GDM1 (cell line): ENCODE results near the gene GDPD3.
A peak's percentile ranks its signal among the peaks of the same experiment; 100 is the strongest.

Experiments used
- DNase-seq: peaks from one replicate; lab custom pipeline; 2025; lab: John Stamatoyannopoulos, UW

The GDPD3 gene

DNA sequence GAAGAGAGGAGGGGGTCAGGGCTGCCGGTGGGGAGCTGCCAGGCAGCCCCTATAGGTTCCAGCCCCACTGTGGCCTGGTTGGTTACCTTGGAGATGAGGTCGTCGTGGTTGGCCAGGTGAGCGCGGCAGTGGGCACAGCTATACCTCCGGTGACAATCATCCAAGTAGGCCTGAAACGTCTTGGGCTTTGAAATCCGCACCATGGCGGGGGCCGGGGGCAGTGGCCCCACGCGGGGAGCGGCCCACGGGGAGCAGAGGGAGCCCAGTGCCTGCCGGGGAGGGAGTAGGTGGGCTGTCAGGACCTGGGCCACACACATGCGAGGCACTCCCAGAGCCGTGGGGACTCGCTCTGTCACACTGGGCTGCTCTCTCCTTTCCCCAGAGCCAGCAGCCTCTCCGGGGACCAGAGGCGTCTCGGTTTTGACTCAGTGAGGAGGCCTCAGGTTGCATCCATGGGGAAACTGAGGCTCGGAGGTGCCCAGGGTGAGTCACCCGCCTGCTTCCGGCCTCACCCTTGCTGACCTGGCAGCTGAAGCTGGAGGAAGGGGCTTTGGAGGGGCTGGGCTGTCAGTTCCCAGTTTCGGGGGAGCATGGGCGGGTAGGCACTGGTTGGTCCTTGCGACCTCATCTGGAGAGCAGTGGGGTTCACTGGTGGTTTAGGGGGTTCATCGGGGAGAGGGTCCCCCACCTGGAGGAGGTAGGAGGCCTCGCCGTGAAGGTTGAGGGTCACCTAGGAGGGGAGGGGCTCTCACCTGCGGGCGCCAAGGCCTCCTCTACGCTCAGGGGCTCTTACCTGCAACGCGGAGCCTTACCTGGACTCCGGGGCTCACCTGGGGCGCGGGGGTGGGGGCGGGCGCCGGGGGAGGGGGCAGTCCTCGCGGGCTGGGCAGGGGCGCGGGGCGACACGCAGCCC lies 17.9 kb downstream of the GDPD3 start:
- DNase-seq: no peak

DNA sequence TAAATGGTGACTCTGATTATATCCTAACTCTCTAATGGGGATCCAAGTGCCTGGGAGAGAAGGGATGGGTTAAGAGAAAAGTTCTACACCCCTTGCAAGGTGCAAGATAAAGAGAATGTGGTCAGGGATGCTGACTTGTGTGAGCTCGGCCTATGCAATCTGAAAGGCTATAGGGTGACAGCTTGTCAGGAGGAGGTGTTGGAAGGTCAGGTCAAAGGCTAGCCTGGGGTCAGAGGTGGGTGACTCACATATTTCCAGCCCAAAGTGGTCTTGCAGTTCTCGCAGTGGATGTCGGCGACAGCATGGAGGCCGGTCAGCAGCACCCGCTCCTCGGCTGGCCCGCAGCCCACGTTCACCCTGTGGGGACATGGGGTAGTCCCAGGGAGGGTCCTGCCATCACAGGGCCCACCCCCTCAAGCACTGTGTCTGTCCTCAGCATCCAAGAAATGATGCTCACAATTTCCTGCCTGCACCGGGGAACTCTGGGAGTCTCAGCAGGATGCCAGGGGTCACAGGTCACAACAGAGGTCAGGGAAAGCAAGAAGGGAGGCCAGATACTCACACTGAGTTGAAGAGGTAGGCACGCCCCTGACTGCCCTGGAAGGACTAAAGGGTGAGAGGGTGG lies 18.7 kb downstream of the GDPD3 start:
- no peak for DNase-seq

DNA sequence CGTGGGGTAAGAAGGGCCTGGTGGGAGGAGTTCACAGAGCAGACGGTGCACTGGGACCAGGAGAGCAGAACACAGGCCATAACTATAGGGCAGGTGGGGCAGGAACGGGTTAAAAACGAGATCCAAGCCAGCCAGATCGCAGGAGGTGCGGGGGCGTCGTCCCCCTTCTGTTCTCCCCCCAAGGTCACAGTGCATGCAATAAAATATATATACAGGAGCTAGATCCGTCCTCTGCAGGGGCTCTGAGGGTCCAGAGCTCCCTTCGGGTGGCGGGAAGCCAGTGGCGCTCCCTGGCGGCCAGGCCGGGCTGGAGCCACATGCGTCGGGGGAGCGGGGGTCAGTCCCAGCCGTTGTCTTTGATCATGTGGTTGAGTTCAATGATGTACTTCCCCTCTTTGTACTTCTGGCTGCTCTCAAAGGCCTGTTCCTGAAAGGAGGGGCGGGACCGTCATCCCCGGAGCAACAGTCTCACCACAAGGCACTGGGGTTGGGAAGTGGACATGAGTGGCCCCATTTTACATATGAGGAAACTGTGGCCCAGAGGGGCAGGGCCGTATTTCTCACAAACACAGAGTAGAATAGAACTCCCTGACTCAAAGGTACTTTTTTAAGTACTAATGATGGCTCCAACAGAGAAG lies 20.8 kb downstream of the GDPD3 start:
- peak; percentile 93 for DNase-seq

DNA sequence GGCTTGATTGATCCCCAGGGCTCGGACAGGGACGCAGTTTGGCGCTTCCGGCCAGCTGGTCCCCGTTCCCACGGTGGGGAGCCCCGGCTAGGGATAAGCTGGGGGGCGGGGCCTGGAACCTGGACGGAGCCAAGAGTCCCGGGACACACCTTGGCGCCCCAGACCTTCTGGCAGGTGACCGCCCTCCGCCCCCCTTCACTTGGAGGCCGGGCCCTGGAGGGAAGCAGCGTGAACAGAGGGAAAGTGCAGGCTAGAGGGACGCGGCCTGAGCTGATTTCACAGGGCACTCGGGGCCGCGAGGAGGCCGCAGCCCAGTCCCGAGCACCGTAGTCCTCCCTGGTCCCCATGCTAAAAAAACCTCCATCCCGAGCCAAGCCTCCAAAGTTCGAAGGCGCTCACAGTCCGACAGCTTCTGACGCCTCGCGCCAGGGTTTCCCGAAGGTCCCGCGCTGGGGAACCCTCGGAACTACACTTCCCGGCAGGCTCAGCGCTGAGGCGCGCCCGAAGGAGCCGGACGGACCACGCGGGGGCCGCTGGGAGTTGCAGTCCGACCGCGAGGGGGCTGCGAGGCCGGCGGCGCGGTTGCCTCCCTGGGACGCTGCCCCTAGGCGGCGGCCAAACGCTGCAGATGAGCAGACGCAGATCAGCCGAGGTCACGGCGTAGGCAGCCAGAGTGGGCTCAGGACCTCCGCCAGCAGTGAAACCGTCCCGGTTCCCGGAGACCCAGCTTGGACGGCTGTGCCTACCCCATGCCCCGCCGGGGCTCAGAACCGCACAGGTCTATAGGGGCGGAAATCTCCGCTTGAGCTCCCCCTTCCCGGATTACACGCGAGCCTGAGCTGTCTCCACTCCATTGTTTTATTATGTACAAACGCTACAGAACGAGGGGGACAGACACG lies 21.6 kb downstream of the GDPD3 start, which contains the start of gene TBX6:
TSS of gene TBX6 (minus strand) at position 451 of the 899 bp plus-strand sequence. CDS start 731 bp downstream, outside the sequence.
- peak; percentile 94 for DNase-seq

DNA sequence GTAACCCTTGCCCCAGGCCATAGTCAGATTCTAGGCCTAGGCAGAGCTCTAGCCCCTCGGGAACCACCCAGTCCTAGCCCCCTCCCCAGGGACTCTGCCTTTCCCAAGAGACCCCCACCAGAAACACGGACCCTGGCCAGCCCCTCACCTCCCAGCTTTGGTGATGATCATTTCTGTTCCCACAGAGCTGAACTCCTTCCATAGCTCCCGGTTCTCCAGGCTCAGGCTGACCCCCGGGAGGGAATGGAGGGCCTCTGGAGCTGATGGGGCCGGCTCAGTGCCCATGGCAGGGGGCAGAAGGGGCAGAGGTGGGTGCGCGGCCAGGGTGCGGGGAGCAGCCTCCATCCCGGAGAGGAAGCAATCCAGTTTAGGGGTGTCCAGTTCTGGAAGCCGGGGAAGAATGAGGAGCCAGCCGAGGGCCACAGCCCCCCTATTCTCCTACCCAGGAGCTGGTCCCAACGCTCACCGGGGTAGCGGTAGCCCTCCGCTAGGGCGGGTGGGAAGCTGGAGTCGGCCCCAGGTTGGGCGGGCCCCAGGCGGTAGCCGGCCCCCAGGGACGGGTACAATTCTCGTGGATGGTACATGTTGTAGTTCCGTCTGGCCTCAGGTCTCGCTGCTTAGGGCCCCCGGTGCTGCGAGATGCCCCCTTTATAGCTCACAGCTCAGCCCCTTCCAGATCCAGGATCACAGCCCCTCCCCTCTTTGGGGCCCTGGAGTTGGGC lies 22.6 kb downstream of the GDPD3 start:
- DNase-seq: no peak

DNA sequence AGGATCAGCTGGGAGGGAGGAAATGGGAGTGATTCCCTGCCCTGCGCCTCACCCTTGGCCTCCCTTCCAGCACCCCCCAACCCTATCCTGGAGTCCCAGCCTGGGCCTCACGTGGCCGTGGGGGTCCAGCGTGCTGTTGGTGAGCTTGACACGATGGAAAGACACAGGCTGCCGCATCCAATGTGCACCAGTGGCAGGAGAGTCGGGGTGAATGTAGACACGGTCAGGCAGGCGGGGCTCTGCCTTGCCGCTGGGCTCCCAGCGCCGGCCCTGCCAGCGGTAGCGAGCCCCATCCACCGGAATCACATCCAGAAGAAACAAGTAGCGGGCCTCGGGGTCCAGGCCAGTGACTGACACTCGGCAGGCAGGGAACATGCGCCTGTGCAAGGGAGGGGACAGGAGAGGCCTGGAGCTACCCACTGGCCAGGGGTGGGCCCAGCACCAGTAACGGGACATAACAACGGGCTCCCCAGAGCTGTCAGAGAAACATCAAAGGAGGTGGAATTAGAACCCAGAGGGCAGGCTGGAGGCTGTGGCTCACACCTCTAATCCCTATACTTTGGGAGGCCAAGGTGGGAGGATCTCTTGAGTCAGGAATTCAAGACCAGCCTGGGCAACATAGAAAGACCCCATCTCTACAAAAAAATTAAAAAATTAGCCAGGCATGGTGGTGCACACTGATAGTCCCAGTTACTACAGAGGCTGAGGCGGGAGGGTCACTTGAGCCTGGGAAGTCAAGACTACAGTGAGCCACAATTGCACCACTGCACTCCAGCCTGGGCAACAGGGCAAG lies 24.3 kb downstream of the GDPD3 start:
- DNase-seq: no peak

DNA sequence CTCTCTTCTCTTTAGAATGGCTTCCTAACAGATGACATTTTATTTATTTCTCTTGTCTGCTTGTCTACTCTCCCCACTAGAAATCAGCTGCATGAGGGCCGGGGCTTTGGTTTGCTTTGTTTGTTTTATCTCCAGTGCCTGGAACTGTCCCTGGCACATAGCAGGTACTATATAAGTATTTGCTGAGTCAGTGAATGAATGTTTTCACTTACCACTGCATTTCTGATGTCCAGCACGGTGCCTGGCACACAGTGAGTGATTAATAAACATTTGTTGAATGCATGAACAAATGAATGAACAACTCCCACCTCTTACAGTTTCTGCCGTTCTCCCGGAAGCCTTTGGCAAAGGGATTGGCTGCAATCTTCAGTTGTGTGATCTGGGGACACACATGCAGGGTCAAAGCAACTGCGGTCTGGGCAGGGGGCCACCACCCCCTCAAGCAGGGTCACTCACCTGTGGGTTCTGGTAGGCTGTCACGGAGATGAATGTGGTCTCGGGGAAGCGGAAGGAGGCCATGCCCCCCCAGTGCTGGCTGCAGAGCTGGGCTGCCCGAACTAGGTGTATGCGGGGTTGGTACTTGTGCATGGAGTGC lies 25.0 kb downstream of the GDPD3 start:
- DNase-seq: no peak

DNA sequence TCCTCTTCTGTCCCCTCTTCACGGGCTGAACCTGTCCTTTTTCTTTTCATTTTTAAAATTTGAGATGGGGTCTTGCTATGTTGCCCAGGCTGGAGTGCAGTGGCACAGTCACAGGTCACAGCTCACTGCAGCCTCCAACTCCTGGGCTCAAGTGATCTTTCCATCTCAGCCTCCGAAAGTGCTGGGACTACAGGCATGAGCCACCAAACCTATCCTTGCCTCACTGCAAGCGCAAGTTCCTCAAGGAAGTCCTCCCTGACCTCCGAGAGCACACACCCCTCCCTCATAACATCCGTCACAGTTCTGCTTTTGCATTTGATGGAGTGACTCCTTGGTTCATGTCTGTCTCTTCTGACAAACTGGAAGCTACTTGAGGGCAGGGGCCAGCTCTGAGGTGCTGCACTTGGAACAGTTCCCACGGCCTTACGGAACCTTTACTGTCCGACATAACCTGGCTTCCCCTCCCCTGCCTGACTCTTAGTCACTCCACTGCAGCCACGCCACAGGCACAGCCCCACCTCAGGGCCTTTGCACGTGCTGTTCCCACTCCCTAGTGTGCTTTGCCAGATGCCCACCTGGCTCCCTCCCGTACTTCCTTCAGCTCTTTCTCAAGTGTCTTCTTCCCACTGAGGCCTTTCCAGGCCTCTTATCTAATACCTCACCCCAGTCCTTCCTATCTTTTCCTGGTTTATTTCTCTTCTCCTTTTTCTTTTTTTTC lies 26.0 kb downstream of the GDPD3 start:
- DNase-seq: peak; percentile 62

DNA sequence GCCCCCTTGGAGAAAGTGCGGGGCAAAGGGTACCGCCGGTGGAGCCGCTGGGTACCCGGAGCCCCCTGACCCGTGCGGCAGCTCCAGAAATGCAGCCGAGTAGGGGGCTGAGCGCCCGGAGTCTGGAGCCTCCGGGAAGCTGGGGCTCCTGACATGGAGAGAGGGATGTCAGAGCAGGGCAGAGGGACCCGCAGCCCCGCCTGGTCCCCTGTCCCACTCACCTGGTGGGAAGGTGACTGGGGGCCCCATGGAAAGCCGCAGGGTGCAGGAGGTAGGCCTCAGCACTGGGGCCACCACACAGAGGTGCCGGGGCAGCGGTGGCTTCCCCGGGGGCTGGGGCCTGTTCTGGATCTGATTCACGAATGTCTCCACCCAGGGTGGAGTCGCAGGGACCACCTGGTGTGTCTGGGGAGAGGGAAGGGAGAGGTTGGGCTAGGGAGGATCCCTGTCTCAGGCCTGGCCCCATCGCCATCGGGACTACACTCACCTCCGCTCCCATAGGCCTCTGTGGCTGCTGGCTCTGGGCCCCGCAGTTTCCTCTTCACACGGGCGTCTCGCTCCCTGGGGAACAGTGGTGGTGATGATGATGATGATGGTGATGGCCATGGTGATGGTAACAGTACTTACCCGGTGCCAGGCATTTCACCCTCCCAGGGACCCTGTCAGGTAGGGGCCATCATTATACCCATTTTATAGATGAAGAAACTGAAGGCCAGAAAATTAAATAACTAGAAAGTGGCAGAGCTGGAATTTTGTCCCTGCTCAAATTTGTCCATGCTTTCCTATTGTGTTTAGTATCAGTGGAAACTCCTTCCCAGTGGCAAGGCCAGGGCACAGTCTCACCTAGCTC lies 26.8 kb downstream of the GDPD3 start:
- DNase-seq: no peak

DNA sequence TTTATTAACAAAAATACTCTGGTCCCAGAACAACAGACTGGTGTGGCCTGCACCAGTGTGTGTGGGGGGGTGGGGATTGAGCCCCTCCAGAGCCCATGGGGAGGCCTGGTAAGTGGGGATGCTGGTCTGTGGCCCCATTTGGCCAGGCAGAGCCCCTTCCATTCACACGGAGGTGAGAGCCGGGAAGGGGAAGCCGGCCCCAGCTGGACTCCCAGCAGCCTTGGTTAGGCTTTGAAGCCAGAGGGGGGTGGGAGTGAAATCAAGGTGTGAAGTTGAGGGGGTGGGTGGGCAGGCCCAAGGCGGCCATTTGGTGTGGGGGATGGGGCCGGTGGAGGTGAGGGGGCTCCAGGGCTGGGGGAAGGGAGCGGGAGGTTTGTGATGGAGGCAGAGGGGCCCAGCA lies 27.5 kb downstream of the GDPD3 start:
- no peak for DNase-seq

DNA sequence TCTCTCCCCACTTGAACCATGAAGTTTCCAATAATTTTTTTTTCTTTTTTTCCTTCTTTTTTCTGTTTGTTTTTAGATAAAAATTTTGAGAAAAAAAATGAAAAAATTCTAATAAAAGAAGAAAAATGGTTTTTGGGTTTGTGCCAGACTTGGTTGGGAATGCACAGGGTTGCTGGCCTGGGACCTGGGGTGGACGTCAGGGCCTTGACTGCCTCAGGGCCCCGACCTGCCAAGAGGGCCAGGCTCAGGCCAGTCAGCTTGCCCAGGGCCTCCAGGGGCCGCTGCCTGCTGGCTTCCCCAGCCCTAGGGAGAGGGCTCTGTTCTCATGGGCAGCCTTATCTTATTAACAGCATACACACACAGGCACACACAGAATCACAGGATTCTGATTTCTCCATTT lies 28.1 kb downstream of the GDPD3 start:
- no peak for DNase-seq

DNA sequence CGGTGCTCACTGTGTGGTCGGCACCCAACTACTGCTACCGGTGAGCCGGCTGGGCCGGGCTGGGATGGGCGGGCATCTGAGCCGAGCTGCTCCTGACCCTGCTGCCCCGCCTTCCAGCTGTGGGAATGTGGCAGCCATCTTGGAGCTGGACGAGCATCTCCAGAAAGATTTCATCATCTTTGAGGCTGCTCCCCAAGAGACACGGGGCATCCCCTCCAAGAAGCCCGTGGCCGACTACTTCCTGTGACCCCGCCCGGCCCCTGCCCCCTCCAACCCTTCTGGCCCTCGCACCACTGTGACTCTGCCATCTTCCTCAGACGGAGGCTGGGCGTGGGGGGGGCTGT lies 28.5 kb downstream of the GDPD3 start:
- no peak for DNase-seq

DNA sequence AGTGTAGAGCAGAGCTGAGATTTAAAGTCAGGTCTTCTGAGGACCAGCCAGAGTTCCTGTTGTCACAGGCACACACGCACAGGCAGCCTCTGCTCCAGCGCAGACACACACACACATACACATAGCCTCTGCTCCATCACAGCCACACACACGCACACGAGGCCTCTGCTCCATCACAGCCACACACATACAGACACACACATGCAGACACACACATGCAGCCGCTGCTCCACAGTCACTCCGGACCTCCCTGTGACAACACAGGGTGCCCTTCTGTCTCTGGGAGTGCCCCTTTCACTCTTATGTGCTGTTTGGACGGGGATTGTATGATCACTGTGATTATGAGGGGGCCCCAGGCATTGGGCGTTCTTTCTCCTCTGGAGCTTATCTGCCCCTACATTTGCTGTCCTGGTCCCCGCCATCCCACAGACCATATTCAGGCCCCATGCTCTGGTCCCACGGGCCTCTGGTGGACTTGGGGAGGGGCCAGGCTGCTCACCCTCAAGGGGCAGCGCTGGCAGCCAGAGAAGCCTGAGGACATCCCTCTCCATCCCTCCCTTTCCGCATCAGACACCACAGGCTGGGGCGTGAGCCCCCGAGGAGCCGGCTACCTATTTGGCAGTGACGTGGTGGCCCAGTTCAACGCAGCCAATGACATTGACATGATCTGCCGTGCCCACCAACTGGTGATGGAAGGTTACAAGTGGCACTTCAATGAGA lies 29.1 kb downstream of the GDPD3 start:
- no peak for DNase-seq

DNA sequence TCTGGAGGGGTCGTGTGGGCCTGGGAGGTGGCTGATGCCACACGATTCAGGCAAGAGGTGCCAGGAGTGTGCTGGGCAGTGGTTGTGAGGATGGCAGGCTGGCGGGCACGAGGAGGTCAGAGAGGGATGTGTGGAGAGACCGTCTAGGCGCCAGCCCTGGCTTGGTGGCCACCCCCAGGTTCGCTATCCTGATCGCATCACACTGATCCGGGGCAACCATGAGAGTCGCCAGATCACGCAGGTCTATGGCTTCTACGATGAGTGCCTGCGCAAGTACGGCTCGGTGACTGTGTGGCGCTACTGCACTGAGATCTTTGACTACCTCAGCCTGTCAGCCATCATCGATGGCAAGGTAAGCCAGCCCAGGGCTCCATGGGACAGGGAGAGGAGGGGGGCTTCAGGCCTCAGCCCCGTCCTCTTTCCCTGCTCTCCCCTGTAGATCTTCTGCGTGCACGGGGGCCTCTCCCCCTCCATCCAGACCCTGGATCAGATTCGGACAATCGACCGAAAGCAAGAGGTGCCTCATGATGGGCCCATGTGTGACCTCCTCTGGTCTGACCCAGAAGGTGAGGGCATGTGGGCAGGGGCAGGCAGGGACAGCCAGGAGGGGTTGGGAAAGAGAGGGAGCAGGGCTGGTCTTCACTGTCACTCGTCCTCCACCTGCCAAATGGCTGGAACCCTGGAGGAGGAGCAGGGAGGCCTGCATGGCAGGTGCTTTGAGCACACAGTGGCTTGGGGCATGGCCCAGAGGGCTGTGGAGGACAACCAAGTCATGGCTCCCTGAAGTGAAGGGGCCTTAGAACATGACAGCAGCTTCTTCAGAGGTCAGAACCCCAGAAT lies 29.9 kb downstream of the GDPD3 start:
- no peak for DNase-seq

DNA sequence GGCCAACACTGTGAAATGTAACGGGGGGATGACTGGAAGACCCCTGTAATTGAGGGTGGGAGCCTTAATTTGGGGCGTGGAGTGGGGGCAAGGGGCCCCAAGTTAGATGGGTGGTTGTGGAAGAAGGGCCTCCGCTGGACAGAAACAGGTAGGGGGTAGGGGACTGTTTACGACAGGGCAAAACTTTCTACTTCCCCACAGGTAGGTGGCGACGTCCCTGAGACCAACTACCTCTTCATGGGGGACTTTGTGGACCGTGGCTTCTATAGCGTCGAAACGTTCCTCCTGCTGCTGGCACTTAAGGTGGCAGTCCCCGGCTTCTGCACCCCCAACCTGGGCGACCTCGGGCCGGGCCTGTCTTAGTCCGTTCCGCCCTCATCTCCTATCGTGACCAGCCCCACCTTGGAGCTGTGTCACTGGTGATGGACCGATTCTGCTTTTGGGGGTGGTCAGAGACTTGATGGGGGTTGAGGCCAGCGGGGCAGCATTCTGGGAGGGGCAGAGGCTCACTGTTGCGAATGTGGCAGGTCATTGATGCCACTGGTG lies 30.7 kb downstream of the GDPD3 start:
- no peak for DNase-seq

DNA sequence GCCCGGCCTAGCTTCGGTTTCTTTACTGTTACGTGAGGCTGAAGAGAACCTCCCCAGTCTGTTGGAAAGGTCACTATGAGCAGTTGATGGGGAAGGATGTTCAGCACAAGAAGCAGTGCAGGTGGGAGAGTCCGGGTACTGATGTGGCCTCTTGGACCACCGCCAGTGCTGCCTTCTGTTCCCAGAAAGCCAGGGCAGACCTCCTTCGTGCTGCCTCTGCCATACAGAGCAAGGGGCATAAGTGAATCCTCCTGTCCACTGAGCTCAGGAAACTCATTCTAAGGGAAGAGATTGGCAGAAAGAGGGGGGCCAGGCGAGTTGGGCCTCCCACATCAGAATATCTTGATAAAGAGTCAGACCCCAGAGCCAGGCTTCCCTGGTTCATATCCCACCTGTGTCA lies 33.9 kb downstream of the GDPD3 start:
- DNase-seq: no peak

DNA sequence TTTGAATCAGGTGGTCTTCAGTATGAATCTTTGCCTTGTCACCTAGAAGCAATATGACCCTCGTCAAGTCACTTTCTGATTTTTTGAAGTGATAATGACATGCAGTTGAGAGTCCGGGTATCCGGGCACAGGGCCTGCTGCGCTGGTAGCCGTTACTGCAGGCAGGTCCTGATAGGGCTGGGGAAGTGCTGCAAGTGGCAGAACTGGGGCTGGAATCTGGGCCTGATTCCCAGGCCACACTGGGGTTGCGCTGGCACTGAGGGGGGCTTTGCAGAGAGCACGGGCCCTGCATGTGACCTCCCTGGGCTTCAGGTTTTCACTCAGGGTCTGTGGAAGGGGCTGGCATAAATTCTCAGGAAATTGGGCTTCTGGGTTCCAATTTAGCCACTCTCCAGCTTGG lies 34.6 kb downstream of the GDPD3 start:
- DNase-seq: no peak
